HG02884 (cell line): ENCODE data around the gene SGSM2.

ENCODE experiments used
- ATAC-seq: cut with Tn5 transposase; IDR thresholded peaks from one replicate; pipeline ENCODE4 v1.9.1; 2021; ENCODE audit warnings: mild to moderate bottlenecking, moderate library complexity; ENCODE audit not compliant: unreplicated experiment

SGSM2 gene

DNA sequence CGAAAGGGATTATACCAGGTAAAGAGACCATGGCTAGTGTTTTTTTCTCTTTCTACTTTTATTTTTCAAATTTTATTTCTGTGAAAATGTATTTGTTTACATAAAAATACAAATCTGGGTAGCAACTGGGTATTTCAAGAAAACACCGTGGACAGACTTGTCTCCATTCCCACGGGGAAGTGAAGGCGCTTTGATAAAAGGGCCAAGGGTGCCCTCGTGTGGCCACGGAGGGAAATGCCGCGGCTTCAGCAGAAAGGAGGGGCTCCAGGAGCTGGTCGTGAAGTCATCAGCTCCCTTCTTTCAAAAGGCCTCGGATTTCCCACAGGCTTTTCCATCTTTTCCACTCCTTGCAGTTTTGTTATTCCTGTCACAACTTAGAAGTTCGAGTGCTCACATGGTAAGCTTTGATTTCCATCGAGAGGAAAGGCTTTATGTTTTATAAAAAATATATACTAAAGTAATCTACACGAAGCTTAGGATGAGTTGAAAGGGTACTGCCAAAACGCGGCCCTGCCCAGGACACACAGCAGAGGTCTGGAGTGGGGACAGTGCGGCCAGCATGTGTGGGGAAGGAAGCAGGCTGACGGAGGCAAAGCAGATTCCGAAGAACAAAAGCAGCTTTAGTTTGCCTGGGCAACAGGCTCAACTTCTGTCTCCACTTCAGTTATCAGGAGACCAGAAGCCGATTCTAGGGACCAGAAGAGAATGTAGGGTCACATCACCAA, 78.9 kb downstream of the SGSM2 start:
- no peak for ATAC-seq

- no peak for ATAC-seq
Observed at GRCh38 chr17:2418572-2418971, 81.3 kb downstream of the SGSM2 start.

- no peak for ATAC-seq
Observed at GRCh38 chr17:2419486-2419885, 82.2 kb downstream of the SGSM2 start.

DNA sequence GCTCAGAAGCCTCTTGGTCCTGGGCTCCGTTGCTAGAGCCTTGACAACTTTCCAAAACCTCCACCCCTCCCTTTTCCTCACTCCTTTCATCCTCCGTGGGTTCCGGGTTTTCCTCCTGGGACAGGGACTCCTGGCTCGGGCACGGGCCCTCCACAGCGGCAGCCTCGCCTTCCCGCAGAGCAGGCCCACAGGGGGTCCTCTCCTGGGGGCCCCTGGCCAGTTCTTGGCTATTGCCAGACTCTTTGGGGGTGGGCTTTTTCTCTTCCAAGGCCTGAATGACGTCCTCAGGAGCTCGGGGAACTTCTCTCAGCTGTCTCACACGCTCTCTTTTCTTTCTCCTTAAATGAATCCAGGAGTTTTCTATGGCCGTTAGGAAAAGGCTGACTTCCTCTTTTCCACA, 82.9 kb downstream of the SGSM2 start:
- ATAC-seq: no peak

GRCh38 chr17:2421315-2422147, 84.2 kb downstream of the SGSM2 start:
- ATAC-seq: no peak

- ATAC-seq: no peak
Observed at GRCh38 chr17:2423271-2423670, 86.0 kb downstream of the SGSM2 start.

DNA sequence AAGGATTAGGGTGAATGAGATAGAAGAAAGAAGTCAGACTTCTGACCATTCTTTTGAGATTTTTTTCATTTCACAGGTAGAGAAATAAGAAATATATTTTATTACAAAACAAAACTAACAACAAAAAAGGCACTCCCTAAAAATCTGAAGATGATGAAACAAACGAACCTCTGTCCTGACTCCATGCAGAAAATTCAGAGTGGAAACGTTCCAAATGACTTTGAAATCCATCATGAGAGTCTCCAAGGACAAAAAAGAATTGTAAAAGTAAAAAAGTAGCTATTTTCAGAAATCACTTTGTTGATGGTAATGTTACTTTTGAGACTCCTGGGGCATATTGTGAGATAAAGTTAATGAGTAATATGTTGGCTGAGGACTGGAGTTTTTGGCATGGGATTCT, 89.9 kb downstream of the SGSM2 start:
- no peak for ATAC-seq

DNA sequence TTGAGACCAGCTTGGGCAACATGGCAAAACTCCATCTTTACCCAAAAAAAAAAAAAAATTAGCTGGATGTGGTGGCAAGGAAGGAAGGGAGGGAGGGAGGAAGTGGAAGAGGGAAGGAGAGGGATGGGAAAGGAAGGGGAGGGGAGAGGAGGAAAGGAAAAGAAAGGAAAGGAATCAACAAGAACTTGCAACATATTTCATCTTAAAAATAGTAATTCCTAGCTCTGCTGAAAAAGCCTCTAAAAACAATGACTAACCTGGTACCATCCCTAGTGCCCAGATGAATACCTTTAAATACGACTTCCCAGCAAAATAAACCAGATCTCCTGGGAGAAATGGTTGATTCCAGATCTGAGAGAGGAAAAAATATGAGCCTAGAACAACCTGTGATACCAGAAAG, 90.6 kb downstream of the SGSM2 start:
- ATAC-seq: no peak
